Right lobe of liver (tissue), 4 donors: Measurements from ENCODE around the gene PRDM15.

ENCODE experiments used
- CTCF ChIP-seq, 4 donors: fragments of 200-600 bp in 3 of 4; fragments of 450-650 bp in 1 of 4; IDR thresholded peaks; one replicate each; pipeline versions ENCODE4 v1.5.1 to v1.8.0; 2016 to 2022; ENCODE audit warnings: antibody characterized with exemption in 4 of 4, mild to moderate bottlenecking in 2 of 4
- POLR2A ChIP-seq: fragments of 450-650 bp; IDR thresholded peaks from one replicate; pipeline ENCODE4 v1.6.1; 2017; ENCODE audit warnings: antibody characterized with exemption, mild to moderate bottlenecking
- donor health status: DM: no; HTN: no; CAD: no.
- donor health status: DM: no; HTN: no; CAD: no.
- donor health status: DM: no; HTN: yes; CAD: no.

GRCh38 chr21:41812679-41813078 is 66.5 kb downstream of the PRDM15 start:
- no peak for TF ChIP-seq POLR2A
- TF ChIP-seq CTCF (IDR thresholded peaks at IDR 0.05): no peak
